ENCODE results near the gene RAPGEF4.
A peak's percentile ranks its signal among the peaks of the same experiment; 100 is the strongest.
"Not testable (repeated sequence)": the region's sequence is repeated elsewhere in the genome, so short reads cannot be mapped to it uniquely, and the experiment has no call there.

Gene RAPGEF4

DNA sequence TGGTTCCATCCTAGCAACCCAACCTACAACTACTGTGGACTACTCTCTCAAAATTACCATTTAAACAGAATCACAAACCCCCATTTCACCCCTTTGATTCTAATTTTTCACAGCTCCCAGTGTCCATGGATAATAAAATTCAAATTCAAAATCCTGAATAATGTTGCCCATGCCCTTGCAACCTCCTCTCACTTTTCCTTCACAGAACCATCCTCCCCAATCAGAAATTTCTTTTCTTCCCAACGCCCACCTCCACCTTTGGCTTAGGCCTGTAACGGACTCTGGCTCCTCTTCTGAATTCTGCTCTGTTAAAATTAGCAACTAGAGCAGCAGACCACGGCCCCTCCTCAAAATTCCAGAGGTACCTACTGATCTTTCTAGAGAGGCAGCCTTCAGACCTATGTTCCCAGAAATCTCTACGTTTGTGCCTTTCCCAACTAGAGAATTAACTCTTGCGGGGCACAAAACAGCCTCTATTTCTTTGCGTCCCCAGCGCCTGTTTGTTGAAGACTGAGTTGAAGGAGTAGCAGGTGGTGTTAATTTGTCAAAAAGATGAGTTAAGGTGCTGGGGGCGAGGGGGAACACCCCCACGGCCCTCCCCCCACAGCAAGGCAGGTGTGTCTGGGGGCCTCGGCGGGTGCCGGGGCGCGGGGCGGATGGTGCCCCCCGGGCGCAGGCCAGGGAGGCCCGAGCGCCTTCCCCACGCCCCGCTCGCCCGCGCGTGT, 339.6 kb downstream of the RAPGEF4 start:
- no peak for DNase-seq (ENCODE audit: low read depth)

DNA sequence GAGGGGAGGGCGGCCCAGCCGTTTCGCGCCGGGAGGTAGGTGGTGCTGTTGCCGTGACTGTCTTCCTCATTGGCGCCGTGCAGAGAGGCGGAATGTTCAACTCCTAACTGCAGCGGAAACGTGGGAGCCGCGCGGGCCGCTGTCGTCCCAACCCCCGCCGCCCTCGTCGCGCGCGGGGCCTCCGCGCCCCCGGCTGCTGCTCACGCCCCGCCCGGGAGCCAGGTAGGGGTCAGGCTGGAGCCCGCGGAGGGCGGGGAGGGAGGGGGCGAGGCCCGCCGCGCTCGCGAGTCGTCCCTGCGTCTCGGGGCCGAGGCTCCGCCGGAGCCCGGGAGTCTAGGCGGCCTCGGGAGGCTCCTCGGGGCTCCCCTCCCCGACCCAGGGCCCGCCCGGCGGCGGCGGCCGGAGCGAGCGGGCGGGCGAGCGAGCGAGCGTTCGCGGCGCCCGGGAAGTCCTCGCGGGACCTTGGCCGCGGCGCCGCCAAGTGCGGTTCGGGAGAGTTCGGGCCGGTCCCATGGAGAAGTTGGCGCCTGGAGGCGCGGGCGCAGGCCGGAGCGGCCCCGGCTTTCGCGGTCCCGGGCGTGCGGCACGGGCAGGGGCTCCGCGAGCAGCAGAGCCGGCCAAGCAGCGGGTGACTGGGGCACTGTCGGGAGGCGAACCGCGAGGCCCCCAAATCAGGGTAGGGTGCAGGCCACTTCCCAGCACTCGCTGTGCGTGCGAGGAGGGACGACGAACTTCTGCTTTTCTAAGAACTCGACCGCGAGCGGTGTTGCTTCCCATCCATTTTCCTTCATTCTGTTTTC, 340.3 kb downstream of the RAPGEF4 start, which contains the start of gene MAP3K20:
Gene MAP3K20, plus strand, starts transcription at position 66 of the 800 bp plus-strand sequence. CDS start 15,186 bp downstream, outside the sequence.
- peak; percentile 45 for DNase-seq (ENCODE audit: low read depth)

DNA sequence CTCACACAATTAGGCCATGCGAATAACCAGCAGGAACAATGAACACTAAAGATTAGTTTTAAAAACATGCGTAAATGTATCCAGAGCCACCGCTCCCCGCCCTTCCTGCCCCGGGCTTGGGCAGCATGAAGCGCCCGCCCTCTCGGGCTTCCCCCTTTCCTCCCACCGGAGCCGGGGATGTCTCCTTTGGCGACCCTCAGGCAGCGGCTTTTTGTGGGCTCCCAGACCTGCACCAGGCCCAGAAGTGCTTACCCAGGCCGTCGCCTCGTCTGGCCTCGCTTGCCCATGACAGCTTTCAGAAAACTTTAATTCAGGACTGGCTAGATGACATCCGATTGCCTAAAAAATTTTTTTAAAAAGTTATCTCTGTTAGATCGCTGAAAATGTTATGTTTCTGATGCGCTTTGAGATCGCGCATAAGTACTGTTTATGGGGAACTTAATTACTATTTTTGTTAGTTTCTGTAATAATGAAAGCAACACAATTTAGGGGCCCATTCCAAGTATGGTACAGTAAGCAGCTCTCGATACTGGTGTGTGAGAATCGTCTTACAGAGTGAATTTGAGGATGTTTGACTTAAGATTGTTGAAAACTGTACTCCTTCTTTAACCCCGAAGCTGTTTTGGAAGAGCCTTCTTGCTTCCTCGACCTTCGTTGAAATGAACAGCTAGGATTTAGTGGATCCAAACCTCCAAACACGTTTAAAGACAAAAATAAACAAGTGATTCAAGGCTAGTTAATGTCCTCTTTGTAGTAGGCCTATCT, 341.1 kb downstream of the RAPGEF4 start:
- DNase-seq (ENCODE audit: low read depth): peak; percentile 20

DNA sequence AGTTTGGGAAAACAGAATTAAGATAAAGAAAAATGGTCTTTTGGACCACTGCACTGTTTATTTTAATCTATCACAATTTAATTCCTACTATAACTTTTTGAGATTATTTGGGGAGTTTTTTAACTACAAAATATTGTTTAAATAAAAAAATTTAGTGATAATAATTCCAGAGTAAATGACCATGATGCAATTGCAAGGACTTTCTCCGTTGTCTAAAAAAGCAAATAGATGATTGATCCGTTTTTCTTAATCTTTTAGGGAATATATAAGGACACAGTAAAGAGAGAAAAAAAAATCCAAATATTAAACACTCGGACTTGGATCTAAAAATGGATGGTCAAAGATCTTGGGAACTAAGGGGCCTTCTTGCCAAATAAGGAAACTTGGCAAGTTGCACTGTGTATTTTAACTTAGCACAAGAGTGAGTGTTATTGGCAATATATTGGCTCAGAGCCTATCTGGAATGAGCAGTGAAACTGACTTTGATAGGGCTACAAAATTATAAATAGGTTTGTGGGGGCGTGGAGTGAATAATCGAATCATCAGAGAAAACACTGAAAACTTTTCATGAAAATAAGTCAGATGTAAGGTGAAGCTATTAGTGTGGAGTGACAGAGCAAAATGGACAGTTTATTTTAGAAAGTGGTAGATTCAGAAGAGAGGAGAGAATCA, 342.0 kb downstream of the RAPGEF4 start:
- DNase-seq (ENCODE audit: low read depth): no peak

DNA sequence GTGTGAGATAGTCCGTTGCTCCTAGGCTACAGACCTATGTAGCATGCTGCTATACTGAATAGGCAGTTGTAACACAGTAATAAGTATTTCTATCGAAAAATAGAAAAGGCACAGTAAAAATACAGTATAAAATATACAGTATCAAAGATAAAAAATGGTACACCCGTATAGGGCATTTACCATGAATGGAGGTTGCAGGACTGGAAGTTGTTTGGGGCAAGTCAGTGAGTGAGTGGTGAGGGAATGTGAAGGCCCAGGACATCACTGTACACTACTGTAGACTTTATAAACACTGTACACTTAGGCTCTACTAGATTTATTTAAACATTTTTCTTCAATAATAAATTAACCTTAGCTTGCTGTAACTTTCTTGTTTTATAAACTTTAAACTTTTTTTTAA, 343.5 kb downstream of the RAPGEF4 start:
- DNase-seq (ENCODE audit: low read depth): no peak

DNA sequence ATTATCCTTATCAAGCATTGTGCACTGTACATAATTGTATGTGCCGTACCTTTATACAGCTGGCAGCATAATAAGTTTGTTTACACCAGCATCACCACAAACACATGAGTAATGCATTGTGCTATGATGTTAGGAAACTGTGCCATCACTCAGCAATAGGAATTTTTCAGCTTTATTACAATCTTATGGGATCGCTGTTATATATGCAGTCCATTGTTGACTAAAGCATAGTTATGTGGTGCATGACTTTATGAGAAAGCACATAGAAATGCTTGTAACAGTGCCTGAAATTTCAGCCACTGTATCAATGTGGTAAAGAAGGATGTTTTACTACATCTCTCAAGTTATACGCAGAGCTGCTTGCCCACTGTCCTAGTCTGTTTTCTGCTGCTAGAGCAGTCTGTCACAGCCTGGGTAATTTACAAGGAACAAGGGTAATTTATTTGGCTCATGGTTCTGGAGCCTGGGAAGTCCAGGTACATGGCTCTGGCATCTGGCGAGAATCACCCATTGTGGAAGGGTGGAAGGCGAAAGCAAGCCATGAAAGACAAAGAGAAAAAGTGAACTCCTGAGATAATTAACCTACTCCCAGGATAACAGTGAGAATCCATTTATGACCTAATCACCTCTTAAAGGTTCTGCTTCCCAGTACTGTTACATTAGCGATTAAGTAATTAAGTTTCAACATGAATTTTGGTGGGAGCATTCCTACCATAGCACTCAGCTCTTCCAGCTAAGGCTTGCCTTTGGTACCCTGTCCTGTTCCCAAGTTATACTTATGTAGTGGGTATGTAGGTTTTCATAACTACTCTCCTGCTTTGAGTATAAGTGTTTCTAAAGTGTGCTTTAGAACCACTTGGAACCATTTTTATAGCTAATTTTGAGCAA, 344.6 kb downstream of the RAPGEF4 start:
- DNase-seq (ENCODE audit: low read depth): no peak

DNA sequence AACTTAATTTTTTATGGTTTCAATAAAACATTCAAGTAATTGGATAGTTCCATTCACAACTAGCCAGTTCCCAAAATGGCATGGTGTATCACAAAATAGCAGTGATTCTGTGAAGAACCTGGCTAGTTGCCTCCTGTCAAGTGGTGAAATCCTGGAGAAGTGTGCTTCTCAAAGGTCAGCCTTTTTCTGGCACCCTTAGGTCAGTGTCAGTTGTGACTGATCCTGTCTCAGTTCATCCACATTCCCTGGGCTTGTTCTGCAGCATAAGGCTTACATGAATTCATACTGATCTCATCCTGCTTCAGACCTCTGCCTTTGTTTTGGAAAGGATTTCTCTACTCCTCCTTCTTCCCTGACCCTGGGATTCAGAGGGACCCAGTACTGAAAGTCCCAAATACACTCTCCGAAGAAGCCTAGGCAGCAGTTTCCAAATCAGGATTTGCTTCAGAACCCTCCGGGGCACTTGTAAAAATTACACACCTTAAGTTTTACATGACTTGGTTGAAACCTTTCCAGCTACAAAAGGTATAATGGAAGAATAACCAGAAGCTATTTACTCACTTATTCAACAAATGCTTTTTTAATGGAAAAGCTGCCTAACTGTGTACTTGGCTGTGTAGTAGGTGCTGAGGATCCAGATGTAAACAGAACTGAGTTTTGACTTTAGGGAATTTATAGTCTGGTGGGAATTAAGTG, 351.0 kb downstream of the RAPGEF4 start:
- DNase-seq (ENCODE audit: low read depth): no peak

DNA sequence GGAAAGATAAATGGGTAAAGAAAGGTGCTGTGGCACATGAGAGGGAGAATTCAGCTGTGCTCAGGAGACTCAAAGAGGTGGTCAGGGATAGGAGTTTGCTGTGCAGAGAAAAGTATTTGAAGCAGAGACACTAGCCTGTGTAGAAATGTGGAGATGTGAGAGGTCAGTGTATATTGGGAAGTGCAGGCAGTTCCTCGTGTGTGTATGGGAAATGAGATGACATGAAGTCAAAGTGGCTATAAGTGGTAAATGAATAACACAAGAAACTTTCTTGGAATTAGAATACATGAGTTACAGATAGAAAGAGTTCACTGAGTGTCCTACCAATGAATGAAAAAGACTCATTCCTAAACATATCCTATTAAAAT, 351.6 kb downstream of the RAPGEF4 start:
- DNase-seq (ENCODE audit: low read depth): no peak

DNA sequence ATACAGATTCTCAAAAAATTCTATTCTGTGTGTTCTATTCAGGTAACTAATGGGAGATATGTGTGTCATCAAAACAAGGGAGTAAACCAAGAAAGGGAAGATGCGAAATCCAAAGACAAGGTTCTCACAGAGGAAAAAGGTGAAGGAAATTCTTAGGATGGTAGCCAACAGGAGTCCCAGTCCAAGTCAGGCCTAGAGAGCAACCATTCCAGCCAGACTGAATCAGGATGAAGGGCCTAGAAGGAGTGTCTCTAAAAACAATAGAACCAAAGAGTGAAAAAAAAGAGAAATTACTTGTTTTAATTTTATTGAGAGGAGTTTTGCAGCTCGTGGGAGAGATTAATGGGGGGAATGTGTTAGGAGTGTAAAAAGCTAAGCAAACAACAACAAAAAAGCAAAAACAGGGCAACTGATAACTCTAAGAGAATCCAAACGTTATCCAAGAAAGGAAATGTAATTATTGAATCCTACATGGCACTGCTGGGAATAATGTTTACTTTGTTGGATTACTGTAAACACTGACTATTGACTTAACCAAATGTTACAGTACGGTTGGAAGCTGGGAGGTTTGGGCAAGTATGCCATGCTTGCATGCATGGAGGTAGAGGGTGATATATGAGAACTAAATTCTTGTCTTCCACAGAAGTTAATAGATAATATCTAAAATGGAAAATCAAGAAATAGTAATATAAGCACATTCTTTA, 352.3 kb downstream of the RAPGEF4 start:
- no peak for DNase-seq (ENCODE audit: low read depth)

DNA sequence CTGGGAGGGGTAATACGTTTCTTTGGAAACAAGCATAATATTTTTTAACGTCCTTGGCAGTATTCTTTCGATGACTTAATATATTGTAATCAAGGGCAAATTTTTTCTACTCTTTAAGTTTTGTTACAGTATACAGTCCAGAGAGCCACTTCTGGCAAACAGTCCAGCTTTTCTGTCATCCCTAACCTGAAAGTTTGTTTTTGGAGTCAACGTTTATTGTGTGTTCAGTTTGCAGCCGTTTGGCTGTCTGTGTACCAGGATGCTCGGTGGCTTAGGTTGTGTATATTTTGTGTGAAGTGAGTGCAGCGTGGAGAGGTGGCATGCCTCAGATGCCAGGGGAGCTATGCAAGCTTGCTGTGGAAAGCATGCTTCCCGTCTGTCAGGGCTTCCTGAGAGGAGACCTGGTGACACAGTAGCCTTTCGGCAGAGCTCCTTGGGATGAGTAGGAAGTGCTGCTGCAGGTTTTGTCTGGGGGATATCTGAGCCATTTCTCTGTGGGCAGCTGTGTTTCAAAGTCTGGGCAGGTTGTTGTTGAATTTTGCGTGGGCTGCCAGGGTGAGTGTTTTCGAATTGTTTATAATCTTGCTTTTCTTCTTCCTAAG, 354.7 kb downstream of the RAPGEF4 start:
- no peak for DNase-seq (ENCODE audit: low read depth)

DNA sequence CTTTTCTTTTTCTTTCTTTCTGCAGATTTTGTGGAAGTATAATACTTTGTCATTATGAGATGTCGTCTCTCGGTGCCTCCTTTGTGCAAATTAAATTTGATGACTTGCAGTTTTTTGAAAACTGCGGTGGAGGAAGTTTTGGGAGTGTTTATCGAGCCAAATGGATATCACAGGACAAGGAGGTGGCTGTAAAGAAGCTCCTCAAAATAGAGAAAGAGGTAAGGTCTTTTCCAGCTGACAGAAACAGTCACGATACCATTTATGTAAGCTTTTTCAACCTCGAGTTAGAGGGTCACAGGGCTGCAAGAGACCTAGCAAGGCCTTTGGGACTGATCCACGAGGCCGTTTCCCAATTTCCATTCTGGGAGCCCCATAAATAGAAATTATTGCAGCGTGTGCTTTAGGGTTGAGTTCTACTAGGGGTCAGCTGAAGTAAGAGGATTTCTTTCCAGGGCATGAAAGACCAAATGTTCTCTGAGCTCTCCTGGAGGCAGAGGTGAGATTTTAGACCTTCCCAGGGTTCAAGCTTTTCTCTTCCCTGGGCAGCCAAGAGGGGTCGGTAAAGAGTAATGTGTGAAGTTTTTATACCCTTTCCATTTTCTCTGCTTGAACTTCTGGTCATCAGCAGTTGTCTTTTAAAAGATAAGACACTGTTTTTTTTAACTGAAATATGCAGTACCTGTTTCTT, 355.5 kb downstream of the RAPGEF4 start:
- DNase-seq (ENCODE audit: low read depth): no peak

DNA sequence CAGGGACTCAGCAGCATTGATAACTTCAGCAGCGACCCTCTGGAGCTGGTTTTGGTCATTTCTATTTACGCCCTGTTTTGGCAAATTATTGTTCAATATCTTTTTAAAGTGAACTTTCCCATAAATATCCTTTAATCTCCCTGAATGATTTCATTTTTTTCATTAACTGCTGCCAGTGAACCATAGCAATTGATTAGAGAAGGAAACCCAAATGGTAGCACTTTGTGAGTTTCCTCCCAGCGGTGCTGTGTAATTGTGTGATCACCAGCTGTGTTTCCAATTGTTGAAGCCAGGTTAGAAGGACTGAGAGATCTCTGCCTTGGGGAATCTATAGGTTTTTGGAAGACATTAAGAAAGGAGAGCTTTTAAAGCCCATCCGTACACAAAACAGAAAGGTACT, 356.3 kb downstream of the RAPGEF4 start:
- DNase-seq (ENCODE audit: low read depth): no peak

DNA sequence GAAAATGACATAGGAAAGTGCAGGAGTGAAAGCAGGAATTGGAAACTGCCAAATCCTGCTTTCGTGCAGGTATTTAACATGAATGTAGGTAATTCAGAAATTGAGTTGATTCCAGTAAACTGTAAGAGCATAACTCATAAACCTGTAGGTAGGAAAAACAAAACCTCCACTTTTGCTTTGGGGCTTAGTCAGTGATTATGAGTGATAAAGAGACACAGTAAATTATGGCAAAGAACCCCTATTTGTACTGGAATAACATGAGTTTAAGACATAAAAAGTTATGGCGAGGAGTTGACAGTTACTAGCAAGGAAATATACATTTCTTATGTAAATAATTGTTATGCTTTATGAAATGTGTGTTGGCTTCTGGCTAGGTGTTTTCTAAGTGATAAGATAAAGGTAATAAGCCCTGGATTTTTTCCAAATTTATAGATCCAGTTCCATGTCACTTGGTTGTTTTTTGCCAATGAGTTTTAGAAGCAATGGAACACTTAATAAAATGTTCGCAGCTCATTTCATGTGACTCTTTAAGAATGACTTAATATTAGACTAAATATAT, 357.3 kb downstream of the RAPGEF4 start:
- DNase-seq (ENCODE audit: low read depth): no peak

DNA sequence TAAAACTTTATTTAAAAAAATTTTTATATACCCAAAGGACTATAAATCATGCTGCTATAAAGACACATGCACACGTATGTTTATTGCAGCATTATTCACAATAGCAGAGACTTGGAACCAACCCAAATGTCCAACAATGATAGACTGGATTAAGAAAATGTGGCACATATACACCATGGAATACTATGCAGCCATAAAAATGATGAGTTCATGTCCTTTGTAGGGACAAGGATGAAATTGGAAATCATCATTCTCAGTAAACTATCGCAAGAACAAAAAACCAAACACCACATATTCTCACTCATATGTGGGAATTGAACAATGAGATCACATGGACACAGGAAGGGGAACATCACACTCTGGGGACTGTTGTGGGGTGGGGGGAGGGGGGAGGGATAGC, 358.0 kb downstream of the RAPGEF4 start:
- DNase-seq (ENCODE audit: low read depth): not testable (repeated sequence)

DNA sequence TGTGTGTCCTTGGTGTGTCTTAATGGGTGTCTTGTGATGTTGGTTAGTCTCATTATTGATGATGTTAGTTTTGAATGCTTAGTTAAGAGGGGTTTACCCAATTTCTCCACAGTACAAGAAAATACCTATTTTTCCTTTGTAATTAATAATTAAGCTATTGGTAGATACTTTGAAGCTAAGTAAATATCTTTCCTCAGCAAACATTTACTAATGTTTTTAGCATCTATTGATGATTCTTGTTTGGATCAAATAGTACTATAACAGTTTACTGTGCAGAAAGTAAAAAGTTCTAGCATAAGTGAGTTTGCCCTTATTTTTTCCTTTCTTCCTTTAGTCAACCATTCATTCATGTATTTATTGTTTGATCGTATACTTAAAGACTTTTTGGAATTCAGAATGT, 359.1 kb downstream of the RAPGEF4 start:
- no peak for DNase-seq (ENCODE audit: low read depth)

DNA sequence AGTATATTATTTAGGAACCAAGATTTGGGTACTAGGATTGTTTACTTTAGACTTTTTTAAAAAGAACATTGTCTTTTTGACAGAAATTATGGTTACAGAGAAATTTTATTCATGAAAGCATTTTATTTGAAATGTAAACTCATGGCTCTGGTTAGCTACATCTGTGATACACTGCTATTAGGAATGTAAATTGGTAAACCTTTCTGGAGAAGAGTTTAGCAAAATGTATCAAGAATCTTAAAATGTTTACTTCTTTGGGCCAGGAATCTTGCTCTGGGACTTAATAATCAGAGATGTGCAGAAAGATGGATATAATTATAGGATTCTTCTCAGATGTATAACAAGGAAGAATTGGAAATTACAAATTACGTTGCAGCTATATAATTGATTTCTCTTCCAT, 359.7 kb downstream of the RAPGEF4 start:
- no peak for DNase-seq (ENCODE audit: low read depth)

DNA sequence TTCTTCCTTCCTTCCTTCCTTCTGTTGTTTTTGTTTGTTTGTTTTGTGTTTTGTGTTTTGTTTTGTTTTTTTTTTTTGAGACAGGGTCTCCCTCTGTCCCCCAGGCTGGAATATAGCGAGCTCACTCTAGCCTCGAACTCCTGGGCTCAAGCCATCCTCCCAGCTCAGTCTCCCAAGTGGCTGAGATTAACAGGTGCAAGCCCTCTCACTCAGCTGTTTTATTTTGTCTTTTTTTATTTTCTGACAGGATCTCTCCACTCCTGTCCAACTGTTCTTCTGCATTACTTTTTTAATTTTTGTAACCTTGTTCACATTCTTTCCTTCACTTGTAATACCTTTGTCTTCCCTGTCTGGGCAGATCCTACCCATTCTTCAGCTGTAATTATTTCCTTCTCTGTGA, 363.6 kb downstream of the RAPGEF4 start:
- no peak for DNase-seq (ENCODE audit: low read depth)

DNA sequence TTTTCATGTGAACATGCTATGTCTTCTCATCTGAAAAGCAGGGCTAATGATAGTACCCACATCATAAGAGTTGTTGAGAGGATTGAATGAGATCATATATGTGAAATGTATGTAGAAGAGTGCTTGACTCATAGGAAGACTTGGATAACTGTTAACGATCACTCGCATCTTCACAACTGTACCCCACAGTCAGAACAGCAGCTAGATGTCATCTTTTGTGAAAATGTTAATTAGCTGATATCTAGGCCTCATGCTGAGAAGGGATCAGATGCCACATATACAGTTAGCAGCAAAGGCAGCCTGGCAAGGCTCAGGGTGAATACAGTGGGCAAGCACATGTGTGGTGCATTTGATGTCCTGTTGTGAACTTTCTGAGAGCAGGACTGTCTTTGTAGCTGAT, 364.2 kb downstream of the RAPGEF4 start:
- no peak for DNase-seq (ENCODE audit: low read depth)

DNA sequence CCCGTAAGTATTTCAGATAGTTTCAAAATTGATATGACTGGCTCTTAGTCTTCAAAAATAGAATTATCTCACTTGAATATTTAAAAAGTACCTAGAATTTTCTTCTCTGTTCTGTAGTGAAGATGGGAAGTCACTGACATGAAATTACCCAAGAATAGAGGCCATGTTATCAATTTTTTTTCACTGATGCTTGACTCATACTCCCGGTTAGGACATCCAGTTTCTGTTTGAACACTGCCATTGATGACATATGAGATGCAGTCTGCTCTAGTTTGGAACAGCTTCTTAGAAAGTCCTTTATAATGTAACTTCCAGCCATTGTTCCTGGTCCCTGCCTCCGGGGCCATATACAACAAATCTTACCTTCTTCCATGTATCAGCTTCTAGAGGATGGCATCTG, 366.0 kb downstream of the RAPGEF4 start:
- no peak for DNase-seq (ENCODE audit: low read depth)

All from CMK (cell line).